K562 (cell line): Measurements from ENCODE around the gene EIF1B. TPM values are rescaled to one million over a fixed set of nuclear protein-coding genes. Genes with fewer than 3 reads are reported as not detected.

ENCODE experiments used
- AFF1 ChIP-seq, 2 experiments: fragments of 450-650 bp; IDR thresholded peaks; 2 replicates each; pipeline ENCODE4 v1.6.1; 2018; ENCODE audit warnings: mild to moderate bottlenecking in 2 of 2, low read depth in 1 of 2; ENCODE audit not compliant: partially characterized antibody in 2 of 2
- ELK3 ChIP-seq: fragments of 450-650 bp; formaldehyde crosslinking; IDR thresholded peaks from 2 replicates; pipeline ENCODE4 v1.4.0; 2020; ENCODE audit warnings: mild to moderate bottlenecking
- FOXO4 ChIP-seq: fragments of 450-650 bp; formaldehyde crosslinking; IDR thresholded peaks from 2 replicates; pipeline ENCODE4 v1.4.0; 2020; ENCODE audit warnings: mild to moderate bottlenecking, moderate library complexity
- GABPB1 ChIP-seq: sonication (generic); formaldehyde crosslinking; IDR thresholded peaks from 2 replicates; pipeline ENCODE4 v1.8.0; 2022; ENCODE audit warnings: mild to moderate bottlenecking, missing genetic modification reagents
- MAFK ChIP-seq: IDR thresholded peaks from 2 replicates; pipeline ENCODE4 v1.6.1; 2011; ENCODE audit warnings: low read length, improper control_type of control experiment
- MCM5 ChIP-seq: fragments of 450-650 bp; IDR thresholded peaks from 2 replicates; pipeline ENCODE4 v1.6.1; 2016; ENCODE audit warnings: low read depth
- NFXL1 ChIP-seq: fragments of 450-650 bp; formaldehyde crosslinking; IDR thresholded peaks from 2 replicates; pipeline ENCODE4 v1.4.0; 2021; ENCODE audit warnings: mild to moderate bottlenecking
- SIN3A ChIP-seq, 2 experiments: fragments of 150-350 bp in 1 of 2; IDR thresholded peaks; 2 replicates each; pipeline ENCODE4 v1.6.1; 2011 to 2016; ENCODE audit warnings: borderline replicate concordance in 2 of 2, low read depth in 2 of 2, low read length in 2 of 2, mild to moderate bottlenecking in 2 of 2, moderate library complexity in 2 of 2; ENCODE audit not compliant: control insufficient read depth in 1 of 2
- SRSF7 ChIP-seq: fragments of 200-400 bp; formaldehyde crosslinking; optimal IDR thresholded peaks from 2 replicates; pipeline ENCODE3; 2017; ENCODE audit warnings: mild to moderate bottlenecking, low read depth, low read length
- TAF9B ChIP-seq: fragments of 450-650 bp; IDR thresholded peaks from 2 replicates; pipeline ENCODE4 v1.6.1; 2018; ENCODE audit warnings: mild to moderate bottlenecking; ENCODE audit not compliant: partially characterized antibody
- TOE1 ChIP-seq, 2 experiments: fragments of 450-650 bp in 1 of 2; sonication (generic) in 1 of 2; formaldehyde crosslinking in 1 of 2; IDR thresholded peaks; 2 replicates each; pipeline versions ENCODE4 v1.7.1 to v1.8.0; 2016 to 2022; ENCODE audit warnings: borderline replicate concordance in 2 of 2, mild to moderate bottlenecking in 2 of 2, antibody characterized with exemption in 1 of 2, inconsistent platforms in 1 of 2, low read depth in 1 of 2, missing genetic modification reagents in 1 of 2, moderate library complexity in 1 of 2
- UBTF ChIP-seq, 2 experiments: IDR thresholded peaks; 2 replicates each; pipeline ENCODE4 v1.6.1; 2012; ENCODE audit warnings: improper control_type of control experiment in 2 of 2, low read depth in 2 of 2, low read length in 2 of 2, borderline replicate concordance in 1 of 2
- ZBTB43 ChIP-seq: sonication (generic); formaldehyde crosslinking; IDR thresholded peaks from 2 replicates; pipeline ENCODE4 v1.8.0; 2023; ENCODE audit warnings: mild to moderate bottlenecking, missing genetic modification reagents
- polyA plus RNA-seq, 8 experiments: library from polyadenylated mRNA; depleted of rRNA in 4 of 8; stranded (reverse) in 5 of 8; unstranded in 3 of 8; fragments of >200 nt; fragmentation: Nextera tagmentation in 2 of 8; fragmentation: Illumina TruSeq in 1 of 8; extraction: Ambion mirVana in 2 of 8; extraction: Trizol in 1 of 8; gene quantifications; 2 replicates each; pipeline versions ENCODE4 v1.2.1 to v1.2.3, GENCODE V29; 2011 to 2014; ENCODE audit warnings: inconsistent platforms in 1 of 8, missing spikeins in 1 of 8
- total RNA-seq, 7 experiments: library from RNA; depleted of rRNA in 6 of 7; stranded (reverse); fragments of >200 nt in 6 of 7; fragmentation: Illumina TruSeq in 2 of 7; extraction: Trizol in 2 of 7; gene quantifications; 2 replicates each; pipeline versions ENCODE4 v1.2.1 to v1.2.3, GENCODE V29; 2011 to 2021; ENCODE audit warnings: low replicate concordance in 1 of 7

Gene EIF1B
- total and polyA plus RNA-seq, 9 of the 15 experiments (the other 6 are each of a cell fraction or from before 2014, with no cell fraction given) = 18.1 to 184 (median 78.9) TPM

DNA sequence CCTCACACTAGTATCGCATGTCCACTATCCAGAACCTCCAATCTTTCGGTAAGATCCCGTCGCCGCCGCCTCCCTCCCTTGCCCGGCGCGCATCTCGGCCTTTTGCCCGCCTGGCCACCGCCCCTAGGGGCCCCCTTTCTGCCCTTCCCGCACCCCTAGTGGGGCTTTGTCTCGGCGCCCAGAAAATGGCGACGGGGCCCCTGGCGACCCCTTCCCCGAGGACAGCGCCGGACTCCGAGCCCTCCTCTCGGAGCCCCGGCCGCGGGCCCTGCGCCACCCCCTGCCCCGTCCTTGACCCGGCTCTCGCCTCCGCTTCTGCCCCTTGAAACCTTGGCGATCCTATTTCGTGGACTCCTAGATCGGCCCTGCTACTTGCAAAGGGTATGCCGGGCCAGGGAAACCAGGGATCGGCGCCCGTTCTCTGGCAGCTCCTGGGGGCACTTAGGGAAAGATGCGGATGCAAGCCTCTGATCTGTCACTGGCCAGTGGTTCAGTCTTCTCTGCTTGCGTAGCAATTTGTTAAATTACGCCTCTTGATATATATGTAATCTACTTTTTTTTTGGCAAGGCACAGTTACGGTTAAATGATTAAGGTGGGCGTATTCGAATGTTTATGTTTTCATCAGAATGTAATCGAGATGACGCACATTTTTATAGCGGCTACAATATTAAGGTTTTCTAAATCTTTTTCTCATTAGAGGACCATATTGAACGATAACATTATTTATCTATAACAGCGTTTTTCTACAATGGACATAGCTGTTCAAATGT lies 603 bp downstream of the EIF1B start (continued):
- TF ChIP-seq ZBTB43 (CRISPR knock-in tag) (0 out of 2 replicates have a peak, but pooled peaks have one; percentile 6), TOE1 (IDR thresholded peaks at IDR 0.05; ENCODE audit: borderline replicate concordance) (no peak), TOE1 (CRISPR knock-in tag; IDR thresholded peaks at IDR 0.05; ENCODE audit: borderline replicate concordance, low read depth) (no peak), MAFK (no peak), MCM5 (no peak), FOXO4 (CRISPR knock-in tag) (0 out of 2 replicates have a peak, but pooled peaks have one; percentile 12), GABPB1 (no peak), SIN3A (IDR thresholded peaks at IDR 0.05; ENCODE audit: borderline replicate concordance in 2 of 2, control insufficient read depth in 1 of 2, low read depth in 2 of 2, low read length in 2 of 2) (peak in 1 of 2 experiments; percentile 26; a peak in 2 of 4 replicates), TAF9B (no peak), ELK3 (CRISPR knock-in tag) (no peak), UBTF (IDR thresholded peaks at IDR 0.05; ENCODE audit: borderline replicate concordance in 1 of 2, low read depth in 2 of 2, low read length in 2 of 2) (peak; percentile 16 to 79; a peak in 3 of 4 replicates), SRSF7 (no peak), NFXL1 (no peak), AFF1 (IDR thresholded peaks at IDR 0.05; ENCODE audit: low read depth in 1 of 2, partially characterized antibody in 2 of 2) (no peak)
